Urothelium cell line (cell line): Measurements from ENCODE around the gene VWC2L.

ENCODE experiments used
- DNase-seq: peaks from one replicate; pipeline ENCODE4 v3.0.0; 2011; ENCODE audit warnings: low spot score, mixed read lengths
- FAIRE-seq: peaks from 2 replicates; lab custom pipeline; 2011; peaks lifted over from hg19 to GRCh38; lab: Jason Lieb, UNC

Gene VWC2L

GRCh38 chr2:214533541-214533940 is 122.7 kb downstream of the VWC2L start:
- DNase-seq = no peak
- no peak for FAIRE-seq

- FAIRE-seq = peak; percentile 42
Observed at GRCh38 chr2:214536625-214537024, 125.8 kb downstream of the VWC2L start.

GRCh38 chr2:214537929-214538328 is 127.1 kb downstream of the VWC2L start:
- DNase-seq (no peak), FAIRE-seq (no peak)

More at GRCh38 chr2:214536625-214537024, 125.8 kb downstream of the VWC2L start:
- no peak for DNase-seq

GRCh38 chr2:214542295-214542694 is 131.4 kb downstream of the VWC2L start:
- FAIRE-seq = no peak

GRCh38 chr2:214542866-214543265 is 132.0 kb downstream of the VWC2L start:
- FAIRE-seq = no peak
- peak; percentile 9 for DNase-seq

More at GRCh38 chr2:214542295-214542694, 131.4 kb downstream of the VWC2L start:
- no peak for DNase-seq

- FAIRE-seq = no peak
- peak; percentile 38 for DNase-seq
Observed at GRCh38 chr2:214543386-214543955, 132.6 kb downstream of the VWC2L start.

- DNase-seq = no peak
- FAIRE-seq = no peak
Observed at GRCh38 chr2:214545898-214546542, 135.2 kb downstream of the VWC2L start.

GRCh38 chr2:214547931-214548330 is 137.1 kb downstream of the VWC2L start:
- FAIRE-seq = no peak
- DNase-seq = no peak

GRCh38 chr2:214549946-214550345 is 139.1 kb downstream of the VWC2L start:
- no peak for FAIRE-seq
- no peak for DNase-seq

- no peak for DNase-seq
- FAIRE-seq = no peak
Observed at GRCh38 chr2:214550786-214551185, 139.9 kb downstream of the VWC2L start.

GRCh38 chr2:214557884-214558283 is 147.0 kb downstream of the VWC2L start:
- no peak for DNase-seq
- no peak for FAIRE-seq

- DNase-seq (no peak), FAIRE-seq (no peak)
Observed at GRCh38 chr2:214558341-214558740, 147.5 kb downstream of the VWC2L start.

GRCh38 chr2:214560176-214560575 is 149.3 kb downstream of the VWC2L start:
- FAIRE-seq = no peak
- DNase-seq = no peak

GRCh38 chr2:214560618-214561190 is 149.8 kb downstream of the VWC2L start:
- FAIRE-seq = no peak
- DNase-seq = no peak

GRCh38 chr2:214565246-214565645 is 154.4 kb downstream of the VWC2L start:
- DNase-seq (no peak), FAIRE-seq (no peak)

GRCh38 chr2:214566457-214566856 is 155.6 kb downstream of the VWC2L start:
- DNase-seq (no peak), FAIRE-seq (no peak)

GRCh38 chr2:214569419-214570035 is 158.7 kb downstream of the VWC2L start:
- DNase-seq = no peak
- no peak for FAIRE-seq

GRCh38 chr2:214574084-214574781 is 163.4 kb downstream of the VWC2L start:
- FAIRE-seq = no peak

GRCh38 chr2:214575030-214575429 is 164.2 kb downstream of the VWC2L start:
- FAIRE-seq (no peak), DNase-seq (no peak)

More at GRCh38 chr2:214574084-214574781, 163.4 kb downstream of the VWC2L start:
- DNase-seq = no peak

- FAIRE-seq (no peak), DNase-seq (no peak)
Observed at GRCh38 chr2:214575465-214575864, 164.6 kb downstream of the VWC2L start.

GRCh38 chr2:214577769-214578168 is 166.9 kb downstream of the VWC2L start:
- FAIRE-seq (no peak), DNase-seq (no peak)
